IMR-90 (cell line): ENCODE results near the gene SGK1. TPM values are rescaled to one million over a fixed set of nuclear protein-coding genes. Genes with fewer than 3 reads are reported as not detected.
A peak's percentile ranks its signal among the peaks of the same experiment; 100 is the strongest.

Experiments
- ATAC-seq: fragments of 200-7000 bp; cut with Tn5 transposase; 2 replicates; pipeline ENCODE4 v1.9.1; 2020; ENCODE audit warnings: low read depth, mild to moderate bottlenecking, moderate library complexity
- BruUV-seq: library from RNA; stranded (reverse); fragments of 400-500 nt; replicated peaks from 2 replicates; lab custom pipeline; 2021; lab: Mats Ljungman, UMichigan
- CTCF ChIA-PET: fragments of 300-600 bp; formaldehyde crosslinking; extraction: SDS; loops from one replicate; lab custom pipeline; 2021; ENCODE audit warnings: antibody characterized with exemption; lab: Yijun Ruan, JAX
- POLR2A ChIA-PET: fragments of 300-600 bp; sonication (Branson Sonifier 250); formaldehyde crosslinking; loops from one replicate; lab custom pipeline; 2022; ENCODE audit warnings: antibody characterized with exemption; ENCODE audit not compliant: unreplicated experiment; lab: Charles Lee
- DNase-seq: peaks from one replicate; pipeline ENCODE4 v3.0.0; 2013
- H2AFZ ChIP-seq: replicated peaks from 2 replicates; pipeline ENCODE3; 2013; ENCODE audit warnings: low read length, mild to moderate bottlenecking; ENCODE audit not compliant: poor library complexity
- H2AK5ac ChIP-seq: 2 replicates; pipeline ENCODE4 v1.6.1; 2013; ENCODE audit warnings: low read depth, low read length, inconsistent platforms
- H2AK9ac ChIP-seq: replicated peaks from 2 replicates; pipeline ENCODE3; 2013; ENCODE audit warnings: mild to moderate bottlenecking, low read depth, low read length, moderate library complexity; ENCODE audit not compliant: poor library complexity
- H2BK120ac ChIP-seq: 2 replicates; pipeline ENCODE4 v1.6.1; 2013; ENCODE audit warnings: low read depth, low read length, inconsistent platforms
- H2BK15ac ChIP-seq: 3 replicates; pipeline ENCODE4 v1.6.1; 2013; ENCODE audit warnings: low read depth, low read length, inconsistent platforms
- H2BK20ac ChIP-seq: 2 replicates; pipeline ENCODE4 v1.6.1; 2013; ENCODE audit warnings: low read depth, mild to moderate bottlenecking, inconsistent platforms, low read length, moderate library complexity
- H2BK5ac ChIP-seq: 2 replicates; pipeline ENCODE4 v1.6.1; 2013; ENCODE audit warnings: mild to moderate bottlenecking, low read depth, low read length, inconsistent platforms; ENCODE audit not compliant: poor library complexity, severe bottlenecking
- H3K14ac ChIP-seq: replicated peaks from 2 replicates; pipeline ENCODE4 v1.6.1; 2013; ENCODE audit warnings: low read depth, low read length, inconsistent platforms
- H3K18ac ChIP-seq: 2 replicates; pipeline ENCODE4 v1.6.1; 2013; ENCODE audit warnings: low read depth, low read length, control low read depth
- H3K23ac ChIP-seq: 2 replicates; pipeline ENCODE4 v1.6.1; 2013; ENCODE audit warnings: low read depth, low read length, inconsistent platforms
- H3K27ac ChIP-seq: 2 replicates; pipeline ENCODE4 v1.5.1; 2013; ENCODE audit warnings: mild to moderate bottlenecking, control low read depth, low read length; ENCODE audit not compliant: insufficient read depth
- H3K27me3 ChIP-seq: 2 replicates; pipeline ENCODE4 v1.6.1; 2013; ENCODE audit warnings: low read length; ENCODE audit not compliant: control insufficient read depth, insufficient read depth
- H3K36me3 ChIP-seq: 2 replicates; pipeline ENCODE4 v1.6.1; 2013; ENCODE audit warnings: low read length, mixed read lengths; ENCODE audit not compliant: control insufficient read depth, insufficient read depth
- H3K4ac ChIP-seq: 2 replicates; pipeline ENCODE4 v1.6.1; 2013; ENCODE audit warnings: low read depth, low read length, inconsistent platforms
- H3K4me1 ChIP-seq: 2 replicates; pipeline ENCODE4 v1.6.1; 2013; ENCODE audit warnings: low read length, mixed read lengths; ENCODE audit not compliant: control insufficient read depth, insufficient read depth
- H3K4me2 ChIP-seq: 2 replicates; pipeline ENCODE4 v1.6.1; 2013; ENCODE audit warnings: low read depth, mild to moderate bottlenecking, control low read depth, low read length, moderate library complexity
- H3K4me3 ChIP-seq: 2 replicates; pipeline ENCODE4 v1.5.1; 2013; ENCODE audit warnings: low read depth, mild to moderate bottlenecking, control low read depth, low read length, moderate library complexity; ENCODE audit not compliant: insufficient read depth
- H3K56ac ChIP-seq: 2 replicates; pipeline ENCODE4 v1.6.1; 2013; ENCODE audit warnings: low read length, inconsistent platforms; ENCODE audit not compliant: insufficient read depth; ENCODE audit errors: extremely low read depth
- H3K79me1 ChIP-seq, 2 experiments: 2 replicates each; pipeline ENCODE4 v1.6.1; 2013; ENCODE audit warnings: low read length in 2 of 2, inconsistent platforms in 1 of 2, low read depth in 1 of 2
- H3K9ac ChIP-seq: 2 replicates; pipeline ENCODE4 v1.6.1; 2013; ENCODE audit warnings: low read depth, low read length, control low read depth
- H3K9me1 ChIP-seq: 2 replicates; pipeline ENCODE4 v1.6.1; 2013; ENCODE audit warnings: low read length, inconsistent platforms; ENCODE audit not compliant: insufficient read depth
- H3K9me3 ChIP-seq: 2 replicates; pipeline ENCODE4 v1.6.1; 2013; ENCODE audit warnings: low read length; ENCODE audit not compliant: control insufficient read depth, insufficient read depth
- H4K20me1 ChIP-seq: 2 replicates; pipeline ENCODE4 v1.6.1; 2013; ENCODE audit warnings: low read length, inconsistent platforms; ENCODE audit not compliant: insufficient read depth
- H4K5ac ChIP-seq: 2 replicates; pipeline ENCODE4 v1.6.1; 2013; ENCODE audit warnings: mild to moderate bottlenecking, low read depth, low read length, control low read depth
- H4K8ac ChIP-seq, 2 experiments: 2 replicates each; pipeline ENCODE4 v1.6.1; 2013; ENCODE audit warnings: low read depth in 2 of 2, low read length in 2 of 2, control low read depth in 1 of 2, inconsistent platforms in 1 of 2
- H4K91ac ChIP-seq: 2 replicates; pipeline ENCODE4 v1.6.1; 2013; ENCODE audit warnings: low read depth, low read length, inconsistent platforms; ENCODE audit not compliant: insufficient read depth
- BHLHE40 ChIP-seq: fragments of 150-350 bp; IDR thresholded peaks from 2 replicates; pipeline ENCODE4 v1.6.1; 2016; ENCODE audit warnings: mild to moderate bottlenecking, low read depth, low read length
- CEBPB ChIP-seq: IDR thresholded peaks from 2 replicates; pipeline ENCODE4 v1.6.1; 2012; ENCODE audit warnings: low read depth, low read length, improper control_type of control experiment
- CHD1 ChIP-seq: IDR thresholded peaks from 2 replicates; pipeline ENCODE4 v1.6.1; 2012; ENCODE audit warnings: low read depth, low read length, improper control_type of control experiment
- CTCF ChIP-seq: conservative IDR thresholded peaks from 2 replicates; pipeline ENCODE4 v1.5.1; 2012; ENCODE audit warnings: mild to moderate bottlenecking, low read depth, low read length, improper control_type of control experiment
- ELK1 ChIP-seq: fragments of 150-350 bp; IDR thresholded peaks from 2 replicates; pipeline ENCODE4 v1.6.1; 2016; ENCODE audit warnings: low read depth, mild to moderate bottlenecking, low read length, moderate library complexity, borderline replicate concordance
- FOS ChIP-seq: fragments of 150-350 bp; IDR thresholded peaks from 2 replicates; pipeline ENCODE4 v1.6.1; 2016; ENCODE audit warnings: low read depth, low read length
- MAFK ChIP-seq: IDR thresholded peaks from 2 replicates; pipeline ENCODE4 v1.6.1; 2012; ENCODE audit warnings: low read depth, low read length, improper control_type of control experiment
- MXI1 ChIP-seq: IDR thresholded peaks from 2 replicates; pipeline ENCODE4 v1.6.1; 2012; ENCODE audit warnings: low read depth, mild to moderate bottlenecking, low read length, moderate library complexity, borderline replicate concordance
- POLR2A ChIP-seq: IDR thresholded peaks from 2 replicates; pipeline ENCODE4 v1.6.1; 2012; ENCODE audit warnings: mild to moderate bottlenecking, low read depth, low read length
- RAD21 ChIP-seq: IDR thresholded peaks from 2 replicates; pipeline ENCODE4 v1.6.1; 2012; ENCODE audit warnings: low read length, improper control_type of control experiment
- SMC3 ChIP-seq: fragments of 150-350 bp; IDR thresholded peaks from 2 replicates; pipeline ENCODE4 v1.6.1; 2016; ENCODE audit warnings: low read depth, mild to moderate bottlenecking, antibody characterized with exemption, low read length, moderate library complexity
- USF2 ChIP-seq: fragments of 150-350 bp; IDR thresholded peaks from 2 replicates; pipeline ENCODE4 v1.6.1; 2017; ENCODE audit warnings: mild to moderate bottlenecking, antibody characterized with exemption, low read length, low read depth
- WGBS, 2 experiments: methylation state at CpG; one replicate each; pipeline versions ENCODE4 v1.1.5 to v1.1.7; 2013; ENCODE audit warnings: missing lambda C conversion rate in 2 of 2; ENCODE audit not compliant: insufficient read length in 1 of 2; ENCODE audit errors: extremely low coverage in 2 of 2; 5-methylcytosine and 5-hydroxymethylcytosine counted together
- dilution Hi-C: fragments of 300-500 bp; cut with HindIII; formaldehyde crosslinking; loops from one replicate; pipeline ENCODE4 v1.14.3; 2018; ENCODE audit warnings: low sequenced_read_pairs; ENCODE audit not compliant: unreplicated experiment
- in situ Hi-C: fragments of 300-500 bp; cut with MboI; formaldehyde crosslinking; loops from 3 replicates; pipeline ENCODE4 v1.14.3; 2019; ENCODE audit warnings: low sequenced_read_pairs, inconsistent platforms, mixed read lengths
- intact Hi-C: fragments of 100-400 bp; cut with micrococcal nuclease; formaldehyde crosslinking; loops from 2 replicates; pipeline ENCODE4 v1.10.0; 2022
- polyA plus RNA-seq, 3 experiments: library from polyadenylated mRNA; depleted of rRNA; stranded (reverse); fragments of >200 nt; gene quantifications; 2 replicates each; pipeline ENCODE4 v1.2.3, GENCODE V29; 2012; ENCODE audit warnings: low replicate concordance in 1 of 3
- total RNA-seq: library from RNA; depleted of rRNA; stranded (reverse); fragments of >200 nt; gene quantifications from 2 replicates; pipeline ENCODE4 v1.2.3, GENCODE V29; 2012

Gene SGK1
- total and polyA plus RNA-seq, 2 of the 4 experiments (the other 2 are of a cell fraction), result 121 to 255 TPM

GRCh38 chr6:134146268-134147033, 171.5 kb downstream of the SGK1 start:
- no peak overlapping the region for H3K14ac ChIP-seq

More at GRCh38 chr6:134146268-134147033, 171.5 kb downstream of the SGK1 start:
- Histone ChIP-seq H3K56ac (no peak overlapping the region), H3K27ac (0 out of 2 replicates have a peak overlapping the region, but pooled peaks have one; percentile 4), H3K18ac (peak overlapping the region; percentile 6; the same call in 1 of the 2 replicates), H3K79me1 (no peaks in the 10 kb centered on the region), H2BK5ac (no peak overlapping the region), H2BK15ac (no peak overlapping the region; the same call in 2 of the 3 replicates), H2BK20ac (no peak overlapping the region), H2AFZ (no peak overlapping the region), H4K5ac (peak overlapping the region; percentile 64; the same call in 1 of the 2 replicates), H3K9ac (no peak overlapping the region), H3K4ac (no peak overlapping the region), H3K4me1 (peaks cover 4% of the 10 kb centered on the region), H4K20me1 (no peaks in the 10 kb centered on the region), H3K9me3 (no peaks in the 10 kb centered on the region), H3K9me1 (0 out of 2 replicates have a peak, but pooled peaks cover 2% of the 10 kb centered on the region), H2AK5ac (peak overlapping the region; percentile 13; the same call in 1 of the 2 replicates), H2BK120ac (no peak overlapping the region), H3K23ac (no peak overlapping the region), H4K91ac (peak overlapping the region; percentile 46; the same call in 1 of the 2 replicates), H3K27me3 (no peaks in the 10 kb centered on the region), H3K36me3 (no peaks in the 10 kb centered on the region), H3K4me3 (no peak overlapping the region), H3K4me2 (no peak overlapping the region), H4K8ac (no peak overlapping the region), H2AK9ac (no peak overlapping the region)
- intact Hi-C loops, result no loop called here
- TF ChIP-seq CTCF, result no peak
- TF ChIP-seq POLR2A, result no peak
- TF ChIP-seq RAD21, result no peak
- no peak for TF ChIP-seq ELK1
- no peak for TF ChIP-seq USF2
- TF ChIP-seq BHLHE40, result no peak
- no peak for TF ChIP-seq CHD1
- no peak for TF ChIP-seq CEBPB
- no peak for TF ChIP-seq SMC3
- no peak for TF ChIP-seq FOS
- TF ChIP-seq MXI1, result no peak
- no peak for TF ChIP-seq MAFK
- DNase-seq, result no peak
- ChIA-PET POLR2A (no interaction called here), CTCF (interaction anchor here (1.2 to 2.5 kb wide), 2 partner anchors 22 to 794 kb away, joined by 4 to 10 read pairs; no protein-coding TSS in a partner anchor)
- dilution Hi-C loops, result no loop called here
- no CpG with 5 or more reads among the region's 7 CpGs for WGBS, 2 experiments
- no peak for ATAC-seq
- no TSS peak for BruUV-seq
- in situ Hi-C loops, result loop anchor here (25.0 kb wide), 1 partner anchor 1291 kb away; no protein-coding TSS in a partner anchor
